Mesenchymal stem cell (in vitro differentiated cells and primary cell): Measurements from ENCODE around the gene OR10A2.
"Not testable (repeated sequence)": the region's sequence is repeated elsewhere in the genome, so short reads cannot be mapped to it uniquely, and the experiment has no call there.

Experiments used
- DNase-seq: peaks from one replicate; pipeline ENCODE4 v3.0.0-alpha.2; 2013
- H2AFZ ChIP-seq: one replicate; pipeline ENCODE4 v1.6.1; 2013; ENCODE audit warnings: low read depth, mild to moderate bottlenecking, control low read depth, inconsistent platforms, low read length, moderate library complexity
- H2AK5ac ChIP-seq: 2 replicates; pipeline ENCODE4 v1.6.1; 2013; ENCODE audit warnings: low read length, moderate library complexity, mild to moderate bottlenecking, inconsistent platforms; ENCODE audit not compliant: severe bottlenecking
- H2BK120ac ChIP-seq: one replicate; pipeline ENCODE4 v1.6.1; 2013; ENCODE audit warnings: low read depth, mild to moderate bottlenecking, inconsistent platforms, low read length, moderate library complexity
- H2BK12ac ChIP-seq, 2 experiments: one replicate each; pipeline ENCODE4 v1.6.1; 2013; ENCODE audit warnings: inconsistent platforms in 2 of 2, low read length in 2 of 2, mild to moderate bottlenecking in 2 of 2, moderate library complexity in 2 of 2, control low read depth in 1 of 2
- H2BK15ac ChIP-seq: one replicate; pipeline ENCODE4 v1.6.1; 2013; ENCODE audit warnings: mild to moderate bottlenecking, low read depth, inconsistent platforms; ENCODE audit not compliant: poor library complexity, severe bottlenecking
- H2BK5ac ChIP-seq: 2 replicates; pipeline ENCODE4 v1.6.1; 2013; ENCODE audit warnings: low read depth, mild to moderate bottlenecking, low read length, control low read depth, inconsistent platforms; ENCODE audit not compliant: poor library complexity, severe bottlenecking
- H3K14ac ChIP-seq, 2 experiments: one replicate each; pipeline ENCODE4 v1.6.1; 2013; ENCODE audit warnings: inconsistent platforms in 2 of 2, low read length in 2 of 2, control low read depth in 1 of 2, mild to moderate bottlenecking in 1 of 2, moderate library complexity in 1 of 2
- H3K18ac ChIP-seq, 2 experiments: one replicate each; pipeline ENCODE4 v1.6.1; 2013; ENCODE audit warnings: inconsistent platforms in 2 of 2, low read length in 2 of 2, control low read depth in 1 of 2, low read depth in 1 of 2, mild to moderate bottlenecking in 1 of 2
- H3K23ac ChIP-seq, 2 experiments: one replicate each; pipeline ENCODE4 v1.6.1; 2013; ENCODE audit warnings: inconsistent platforms in 2 of 2, low read length in 2 of 2, mild to moderate bottlenecking in 2 of 2, moderate library complexity in 2 of 2, control low read depth in 1 of 2
- H3K27ac ChIP-seq: 2 replicates; pipeline ENCODE4 v1.5.1; 2013; ENCODE audit warnings: mild to moderate bottlenecking, moderate library complexity, low read length, control low read depth, inconsistent platforms; ENCODE audit not compliant: poor library complexity, severe bottlenecking
- H3K27me3 ChIP-seq, 2 experiments: 2 replicates each; pipeline versions ENCODE4 v1.6.1 to v1.7.0; 2013; ENCODE audit warnings: low read length in 2 of 2, mild to moderate bottlenecking in 2 of 2, moderate library complexity in 2 of 2, control low read depth in 1 of 2, inconsistent platforms in 1 of 2; ENCODE audit not compliant: control insufficient read depth in 1 of 2, insufficient read depth in 1 of 2
- H3K36me3 ChIP-seq, 2 experiments: 2 replicates each; pipeline versions ENCODE4 v1.6.1 to v1.7.0; 2013; ENCODE audit warnings: low read length in 2 of 2, control low read depth in 1 of 2, inconsistent platforms in 1 of 2, low read depth in 1 of 2, mild to moderate bottlenecking in 1 of 2; ENCODE audit not compliant: insufficient read depth in 2 of 2, control insufficient read depth in 1 of 2
- H3K4ac ChIP-seq, 2 experiments: one replicate each; pipeline ENCODE4 v1.6.1; 2013; ENCODE audit warnings: inconsistent platforms in 2 of 2, low read length in 2 of 2, mild to moderate bottlenecking in 2 of 2, moderate library complexity in 2 of 2, control low read depth in 1 of 2, low read depth in 1 of 2
- H3K4me1 ChIP-seq: 2 replicates; pipeline ENCODE4 v1.6.1; 2013; ENCODE audit warnings: low read depth, low read length, control low read depth; ENCODE audit not compliant: control insufficient read depth, insufficient read depth
- H3K4me2 ChIP-seq: 2 replicates; pipeline ENCODE4 v1.6.1; 2013; ENCODE audit warnings: low read length, mild to moderate bottlenecking, inconsistent platforms; ENCODE audit not compliant: poor library complexity, severe bottlenecking
- H3K4me3 ChIP-seq, 2 experiments: 2 replicates each; pipeline versions ENCODE4 v1.5.1 to v1.7.0; 2013; ENCODE audit warnings: low read length in 2 of 2, mild to moderate bottlenecking in 2 of 2, control low read depth in 1 of 2, low read depth in 1 of 2; ENCODE audit not compliant: insufficient read depth in 1 of 2
- H3K79me1 ChIP-seq: replicated peaks from 2 replicates; pipeline ENCODE4 v1.6.1; 2013; ENCODE audit warnings: mild to moderate bottlenecking, control low read depth, low read length, inconsistent platforms; ENCODE audit not compliant: poor library complexity, severe bottlenecking
- H3K9ac ChIP-seq: 2 replicates; pipeline ENCODE4 v1.7.0; 2013; ENCODE audit warnings: mild to moderate bottlenecking, low read length, moderate library complexity
- H3K9me3 ChIP-seq: 2 replicates; pipeline ENCODE4 v1.7.0; 2013; ENCODE audit warnings: mild to moderate bottlenecking, low read length; ENCODE audit not compliant: control insufficient read depth
- H4K8ac ChIP-seq: one replicate; pipeline ENCODE4 v1.6.1; 2013; ENCODE audit warnings: inconsistent platforms, mild to moderate bottlenecking, low read length, moderate library complexity
- H4K91ac ChIP-seq: one replicate; pipeline ENCODE4 v1.6.1; 2013; ENCODE audit warnings: mild to moderate bottlenecking, low read length, inconsistent platforms
- WGBS: methylation state at CpG from one replicate; pipeline ENCODE4 v1.1.7; 2013; ENCODE audit warnings: mixed read lengths; 5-methylcytosine and 5-hydroxymethylcytosine counted together

The OR10A2 gene

GRCh38 chr11:6895010-6895409 lies 32.2 kb downstream of the OR10A2 start:
- Histone ChIP-seq H3K27ac (no peak overlapping the region), H2BK15ac (no peak overlapping the region), H4K8ac (no peak overlapping the region)

GRCh38 chr11:6898911-6899310 lies 36.1 kb downstream of the OR10A2 start:
- no peak overlapping the region for H2BK12ac ChIP-seq
- H4K91ac ChIP-seq: no peak overlapping the region
- no peak overlapping the region for H2AFZ ChIP-seq
- H3K4me1 ChIP-seq: no peaks in the 10 kb centered on the region
- no peak for DNase-seq
- H3K27ac ChIP-seq: no peak overlapping the region
- H3K4me3 ChIP-seq: no peak overlapping the region
- 86% methylated on average over 1 of the region's 1 CpG for WGBS
- no peak overlapping the region for H2AK5ac ChIP-seq
- no peaks in the 10 kb centered on the region for H3K9me3 ChIP-seq
- no peak overlapping the region for H3K4ac ChIP-seq
- no peak overlapping the region for H3K18ac ChIP-seq
- H2BK15ac ChIP-seq: no peak overlapping the region
- no peaks in the 10 kb centered on the region for H3K27me3 ChIP-seq
- H3K14ac ChIP-seq: no peak overlapping the region
- H2BK120ac ChIP-seq: no peak overlapping the region
- no peak overlapping the region for H3K4me2 ChIP-seq
- no peak overlapping the region for H3K9ac ChIP-seq
- no peak overlapping the region for H2BK5ac ChIP-seq
- no peaks in the 10 kb centered on the region for H3K36me3 ChIP-seq
- no peak overlapping the region for H4K8ac ChIP-seq
- H3K79me1 ChIP-seq: no peaks in the 10 kb centered on the region
- no peak overlapping the region for H3K23ac ChIP-seq

More at GRCh38 chr11:6895010-6895409, 32.2 kb downstream of the OR10A2 start:
- H3K9me3 ChIP-seq: no peaks in the 10 kb centered on the region
- no peak overlapping the region for H3K18ac ChIP-seq
- H2BK120ac ChIP-seq: no peak overlapping the region
- no peak overlapping the region for H2BK5ac ChIP-seq
- no peak overlapping the region for H3K4me3 ChIP-seq
- H2AK5ac ChIP-seq: no peak overlapping the region
- no peak overlapping the region for H4K91ac ChIP-seq
- H3K36me3 ChIP-seq: no peaks in the 10 kb centered on the region
- no peak overlapping the region for H2BK12ac ChIP-seq
- DNase-seq: no peak
- no peaks in the 10 kb centered on the region for H3K79me1 ChIP-seq
- no peaks in the 10 kb centered on the region for H3K27me3 ChIP-seq
- no peak overlapping the region for H3K4ac ChIP-seq
- H3K4me2 ChIP-seq: no peak overlapping the region
- no peak overlapping the region for H3K23ac ChIP-seq
- H3K9ac ChIP-seq: no peak overlapping the region
- no peaks in the 10 kb centered on the region for H3K4me1 ChIP-seq
- H2AFZ ChIP-seq: no peak overlapping the region
- H3K14ac ChIP-seq: no peak overlapping the region

DNA sequence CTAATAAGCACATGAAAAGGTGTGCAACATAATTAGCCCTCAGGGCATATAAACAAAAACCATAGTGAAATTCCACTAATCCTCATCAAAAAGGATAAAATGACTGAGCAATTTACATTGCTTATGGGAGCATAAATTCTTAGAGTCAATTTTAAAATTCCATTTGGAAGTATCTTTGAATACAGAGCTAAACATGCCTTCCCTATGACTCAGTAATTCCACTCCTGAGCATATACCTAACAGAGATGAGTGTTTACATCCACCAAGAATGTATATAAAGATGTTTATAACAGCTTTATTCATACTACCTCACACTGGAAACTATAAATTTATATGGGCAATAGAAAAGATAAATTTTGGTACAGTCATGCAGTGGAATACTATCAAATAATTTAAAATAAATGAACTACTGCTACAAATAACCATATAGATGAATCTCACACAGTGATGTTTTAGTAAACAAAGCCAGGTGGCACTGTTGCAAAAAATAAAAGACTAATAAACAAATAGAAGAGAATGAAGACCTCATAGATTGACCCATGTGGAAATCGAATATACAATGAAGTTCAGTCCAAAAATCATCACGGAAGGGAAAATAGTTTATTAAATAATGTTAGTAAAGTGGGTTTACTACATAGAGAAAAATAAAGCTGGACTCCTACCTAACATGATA lies 37.6 kb downstream of the OR10A2 start:
- no peak for DNase-seq
- no peak overlapping the region for H2BK120ac ChIP-seq

DNA sequence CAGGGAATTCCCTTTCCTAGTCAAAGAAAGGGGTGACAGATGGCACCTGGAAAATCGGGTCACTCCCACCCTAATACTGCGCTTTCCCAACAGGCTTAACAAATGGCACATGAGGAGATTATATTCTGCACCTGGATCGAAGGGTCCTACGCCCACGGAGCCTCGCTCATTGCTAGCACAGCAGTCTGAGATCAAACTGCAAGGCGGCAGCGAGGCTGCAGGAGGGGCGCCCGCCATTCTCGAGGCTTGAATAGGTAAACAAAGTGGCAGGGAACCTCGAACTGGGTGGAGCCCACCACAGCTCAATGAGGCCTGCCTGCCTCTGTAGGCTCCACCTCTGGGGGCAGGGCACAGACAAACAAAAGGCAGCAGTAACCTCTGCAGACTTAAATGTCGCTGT lies 41.9 kb downstream of the OR10A2 start:
- not testable (repeated sequence) for H3K23ac ChIP-seq, H3K18ac ChIP-seq, H3K14ac ChIP-seq, H2BK120ac ChIP-seq, H3K9ac ChIP-seq, H2BK15ac ChIP-seq, H3K27ac ChIP-seq, H3K27me3 ChIP-seq, H2BK5ac ChIP-seq, H3K4me2 ChIP-seq, H3K4me3 ChIP-seq, H4K91ac ChIP-seq, DNase-seq, H2AFZ ChIP-seq, H3K4ac ChIP-seq, H4K8ac ChIP-seq, H3K4me1 ChIP-seq, H3K9me3 ChIP-seq, H3K79me1 ChIP-seq, H3K36me3 ChIP-seq, H2BK12ac ChIP-seq, H2AK5ac ChIP-seq
- 84% methylated on average over 13 of the region's 13 CpGs for WGBS

More for the DNA sequence above, 37.6 kb downstream of the OR10A2 start:
- H3K4ac ChIP-seq: no peak overlapping the region
- H2AK5ac ChIP-seq: no peak overlapping the region
- no peak overlapping the region for H3K4me3 ChIP-seq
- H3K4me1 ChIP-seq: no peaks in the 10 kb centered on the region
- no peak overlapping the region for H3K14ac ChIP-seq
- H3K9me3 ChIP-seq: no peaks in the 10 kb centered on the region
- no peak overlapping the region for H4K91ac ChIP-seq
- no peak overlapping the region for H3K4me2 ChIP-seq
- no peaks in the 10 kb centered on the region for H3K36me3 ChIP-seq
- no peak overlapping the region for H4K8ac ChIP-seq
- no peak overlapping the region for H2BK5ac ChIP-seq
- no peak overlapping the region for H3K23ac ChIP-seq
- no peaks in the 10 kb centered on the region for H3K27me3 ChIP-seq
- no peaks in the 10 kb centered on the region for H3K79me1 ChIP-seq
- 71% methylated on average over 2 of the region's 2 CpGs for WGBS
- no peak overlapping the region for H2AFZ ChIP-seq
- H3K27ac ChIP-seq: no peak overlapping the region
- H3K18ac ChIP-seq: no peak overlapping the region
- no peak overlapping the region for H2BK12ac ChIP-seq
- H3K9ac ChIP-seq: no peak overlapping the region
- H2BK15ac ChIP-seq: no peak overlapping the region
